ENCODE measurements around the gene HBD.

The HBD gene

GRCh38 chr11:5229356-5229755 is 4.9 kb downstream of the HBD start:
- ATAC-seq = no peak

GRCh38 chr11:5228124-5228523 is 6.2 kb downstream of the HBD start:
- no peak for TF ChIP-seq CREB5 (CRISPR knock-in tag; IDR thresholded peaks at IDR 0.05; ENCODE audit: low read depth)
- no peak for TF ChIP-seq PATZ1 (CRISPR knock-in tag; IDR thresholded peaks at IDR 0.05; ENCODE audit: borderline replicate concordance)
- TF ChIP-seq ISL1 (CRISPR knock-in tag; IDR thresholded peaks at IDR 0.05) = no peak
- no peak for TF ChIP-seq OSR1 (CRISPR knock-in tag; IDR thresholded peaks at IDR 0.05)
- TF ChIP-seq ZNF8 (CRISPR knock-in tag; IDR thresholded peaks at IDR 0.05) = no peak
- TF ChIP-seq CSDC2 (CRISPR knock-in tag; IDR thresholded peaks at IDR 0.05) = no peak
- TF ChIP-seq GLIS3 (CRISPR knock-in tag; IDR thresholded peaks at IDR 0.05) = no peak
- TF ChIP-seq ARNTL (CRISPR knock-in tag; IDR thresholded peaks at IDR 0.05; ENCODE audit: borderline replicate concordance, low read depth) = no peak
- no peak for TF ChIP-seq CSRNP3 (CRISPR knock-in tag; IDR thresholded peaks at IDR 0.05)
- TF ChIP-seq ZNF565 (CRISPR knock-in tag; conservative IDR thresholded peaks at IDR 0.05; ENCODE audit: low read depth) = no peak
- no peak for TF ChIP-seq POU6F1 (CRISPR knock-in tag; IDR thresholded peaks at IDR 0.05; ENCODE audit: borderline replicate concordance, low read depth)
- no peak for ATAC-seq

More at GRCh38 chr11:5229356-5229755, 4.9 kb downstream of the HBD start:
- TF ChIP-seq ZFP3 (CRISPR knock-in tag; IDR thresholded peaks at IDR 0.05) (no peak), ZNF8 (CRISPR knock-in tag; IDR thresholded peaks at IDR 0.05) (no peak), TCF4 (CRISPR knock-in tag; IDR thresholded peaks at IDR 0.05; ENCODE audit: borderline replicate concordance) (no peak), PPARA (CRISPR knock-in tag; IDR thresholded peaks at IDR 0.05; ENCODE audit: borderline replicate concordance) (no peak), TOX (CRISPR knock-in tag; IDR thresholded peaks at IDR 0.05; ENCODE audit: borderline replicate concordance) (no peak), CSRNP3 (CRISPR knock-in tag; IDR thresholded peaks at IDR 0.05) (no peak), GLIS3 (CRISPR knock-in tag; IDR thresholded peaks at IDR 0.05) (no peak), BACH2 (CRISPR knock-in tag; IDR thresholded peaks at IDR 0.05; ENCODE audit: borderline replicate concordance) (no peak), RARB (CRISPR knock-in tag; IDR thresholded peaks at IDR 0.05) (no peak)

GRCh38 chr11:5227681-5228080 is 6.6 kb downstream of the HBD start:
- no peak for ATAC-seq

More at GRCh38 chr11:5227681-5228080, 6.6 kb downstream of the HBD start:
- TF ChIP-seq TOX (CRISPR knock-in tag; IDR thresholded peaks at IDR 0.05; ENCODE audit: borderline replicate concordance) = no peak
- no peak for TF ChIP-seq CREB5 (CRISPR knock-in tag; IDR thresholded peaks at IDR 0.05; ENCODE audit: low read depth)
- TF ChIP-seq PPARA (CRISPR knock-in tag; IDR thresholded peaks at IDR 0.05; ENCODE audit: borderline replicate concordance) = no peak
- no peak for TF ChIP-seq CSDC2 (CRISPR knock-in tag; IDR thresholded peaks at IDR 0.05)
- no peak for TF ChIP-seq ZFP30 (CRISPR knock-in tag; IDR thresholded peaks at IDR 0.05)
- TF ChIP-seq GLIS3 (CRISPR knock-in tag; IDR thresholded peaks at IDR 0.05) = no peak
- TF ChIP-seq TCF4 (CRISPR knock-in tag; IDR thresholded peaks at IDR 0.05; ENCODE audit: borderline replicate concordance) = no peak

Measured in SK-N-SH treated with all-trans-retinoic acid at 6 μM for 48 hours (cell line).